Measurements from ENCODE around the gene APOBEC3H. TPM values are rescaled to one million over a fixed set of nuclear protein-coding genes. Genes with fewer than 3 reads are reported as not detected.

Gene APOBEC3H
- total RNA-seq, 2 experiments from 2014 or later = 0.67 to 0.85 TPM

DNA sequence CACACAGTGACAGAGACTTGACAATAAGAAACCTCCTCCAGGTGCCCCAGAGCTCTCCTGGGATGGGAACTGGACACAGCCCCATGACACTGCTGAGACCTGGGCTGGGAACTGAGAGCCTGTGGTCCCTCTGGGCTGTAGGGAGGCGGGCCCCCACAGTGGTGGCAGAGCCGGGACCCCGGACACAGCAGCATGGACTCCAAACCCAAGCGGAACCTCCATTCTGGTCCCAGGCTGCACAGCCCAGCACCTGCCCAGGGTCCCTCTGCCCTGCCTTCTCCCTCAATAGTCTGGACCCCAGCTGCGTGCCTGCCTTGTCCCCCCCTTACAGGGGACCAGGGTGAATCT lies 8.4 kb upstream of the APOBEC3H start:
- Mint-ChIP-seq H3K27ac (peak overlapping the region; percentile 99), H3K9me3 (no peaks in the 10 kb centered on the region)
- no peak for ATAC-seq (ENCODE audit: poor library complexity)

DNA sequence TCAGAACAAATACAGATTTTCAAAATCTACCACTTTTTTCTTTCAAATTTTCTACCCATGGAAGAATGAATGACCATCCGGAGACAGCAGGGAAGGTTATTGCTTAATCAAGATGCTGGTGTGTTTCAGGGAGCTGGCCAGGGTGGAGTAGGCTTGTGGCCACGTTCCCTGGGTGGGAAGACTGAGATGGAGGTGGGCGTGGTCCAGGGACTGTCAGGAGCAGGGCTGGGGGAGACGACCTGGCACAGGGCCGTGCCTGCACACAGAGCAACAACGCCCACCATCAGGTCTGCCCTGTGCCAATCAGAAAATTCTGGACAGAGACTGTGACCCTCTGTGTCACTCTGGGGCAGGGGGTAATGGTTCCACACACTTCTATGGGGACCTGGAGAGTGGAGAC lies 7.1 kb upstream of the APOBEC3H start:
- peak overlapping the region; percentile 39 for H3K4me3 Mint-ChIP-seq
- TF ChIP-seq, protein P1, sequence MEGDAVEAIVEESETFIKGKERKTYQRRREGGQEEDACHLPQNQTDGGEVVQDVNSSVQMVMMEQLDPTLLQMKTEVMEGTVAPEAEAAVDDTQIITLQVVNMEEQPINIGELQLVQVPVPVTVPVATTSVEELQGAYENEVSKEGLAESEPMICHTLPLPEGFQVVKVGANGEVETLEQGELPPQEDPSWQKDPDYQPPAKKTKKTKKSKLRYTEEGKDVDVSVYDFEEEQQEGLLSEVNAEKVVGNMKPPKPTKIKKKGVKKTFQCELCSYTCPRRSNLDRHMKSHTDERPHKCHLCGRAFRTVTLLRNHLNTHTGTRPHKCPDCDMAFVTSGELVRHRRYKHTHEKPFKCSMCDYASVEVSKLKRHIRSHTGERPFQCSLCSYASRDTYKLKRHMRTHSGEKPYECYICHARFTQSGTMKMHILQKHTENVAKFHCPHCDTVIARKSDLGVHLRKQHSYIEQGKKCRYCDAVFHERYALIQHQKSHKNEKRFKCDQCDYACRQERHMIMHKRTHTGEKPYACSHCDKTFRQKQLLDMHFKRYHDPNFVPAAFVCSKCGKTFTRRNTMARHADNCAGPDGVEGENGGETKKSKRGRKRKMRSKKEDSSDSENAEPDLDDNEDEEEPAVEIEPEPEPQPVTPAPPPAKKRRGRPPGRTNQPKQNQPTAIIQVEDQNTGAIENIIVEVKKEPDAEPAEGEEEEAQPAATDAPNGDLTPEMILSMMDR (IDR thresholded peaks at IDR 0.05) = no peak
- intact Hi-C loops (cut with DNase I, micrococcal nuclease) = loop anchor here (1.0 to 5.0 kb wide), 2 partner anchors 26 to 48 kb away; partner anchors contain the start of gene APOBEC3F (in 1 of the 2)
- no peaks in the 10 kb centered on the region for H3K9me3 ChIP-seq (ENCODE audit: control insufficient read depth in 1 of 2, insufficient read depth in 1 of 2, low read length in 2 of 2)
- H3K4me3 ChIP-seq (ENCODE audit: low read length) = peak overlapping the region; percentile 29
- H3K4me1 ChIP-seq (ENCODE audit: insufficient read depth, low read length) = peaks cover 92% of the 10 kb centered on the region
- ATAC-seq (ENCODE audit: poor library complexity) (no peak), DNase-seq (peak in 1 of 14 experiments; percentile 2)
- peak overlapping the region; percentile 85 to 95 for H3K27ac ChIP-seq (ENCODE audit: low read depth in 1 of 2, low read length in 2 of 2)
- ChIA-PET CTCF (interaction anchor here (1.0 kb wide), 1 partner anchor 32 kb away, joined by 3 read pairs; no protein-coding TSS in a partner anchor), POLR2A (interaction anchor here (1.0 to 2.7 kb wide), 3 partner anchors 13 to 218 kb away, joined by 3 to 19 read pairs (median 4); partner anchors contain the start of genes APOBEC3G and CBX6)
- no peaks in the 10 kb centered on the region for H3K27me3 Mint-ChIP-seq
- no peaks in the 10 kb centered on the region for H3K9me3 Mint-ChIP-seq
- H3K36me3 ChIP-seq (ENCODE audit: insufficient read depth, low read length) = peaks cover 16% of the 10 kb centered on the region
- H3K4me1 Mint-ChIP-seq (ENCODE audit: low read depth) = peaks cover 74% of the 10 kb centered on the region
- no peaks in the 10 kb centered on the region for H3K27me3 ChIP-seq (ENCODE audit: control insufficient read depth in 1 of 2, insufficient read depth in 2 of 2, low read length in 2 of 2)
- H3K27ac Mint-ChIP-seq = peak overlapping the region; percentile 99
- H3K36me3 Mint-ChIP-seq (ENCODE audit: low read depth) = peaks cover 27% of the 10 kb centered on the region

More for the DNA sequence above, 8.4 kb upstream of the APOBEC3H start:
- H3K27ac ChIP-seq (ENCODE audit: low read depth in 1 of 2, low read length in 2 of 2) = peak overlapping the region; percentile 7 to 30
- Mint-ChIP-seq H3K4me1 (ENCODE audit: low read depth) (peaks cover 65% of the 10 kb centered on the region), H3K36me3 (ENCODE audit: low read depth) (peaks cover 29% of the 10 kb centered on the region), H3K4me3 (no peak overlapping the region), H3K27me3 (no peaks in the 10 kb centered on the region)
- ChIA-PET POLR2A (interaction anchor here (1.3 to 2.7 kb wide), 2 partner anchors 9 to 11 kb away, joined by 5 to 19 read pairs; partner anchors contain the start of gene APOBEC3G), CTCF (interaction anchor here (1.2 kb wide), 1 partner anchor 9 kb away, joined by 3 read pairs; no protein-coding TSS in a partner anchor)
- intact Hi-C loops (cut with DNase I, micrococcal nuclease) = loop anchor here in 1 of 2 experiments (5.0 kb wide), 1 partner anchor 46 kb away; the partner anchor contains the start of gene APOBEC3F
- peaks cover 88% of the 10 kb centered on the region for H3K4me1 ChIP-seq (ENCODE audit: insufficient read depth, low read length)
- TF ChIP-seq, protein P1 (IDR thresholded peaks at IDR 0.05) = no peak
- no peak overlapping the region for H3K4me3 ChIP-seq (ENCODE audit: low read length)
- no peaks in the 10 kb centered on the region for H3K9me3 ChIP-seq (ENCODE audit: control insufficient read depth in 1 of 2, insufficient read depth in 1 of 2, low read length in 2 of 2)
- peaks cover 24% of the 10 kb centered on the region for H3K36me3 ChIP-seq (ENCODE audit: insufficient read depth, low read length)
- H3K27me3 ChIP-seq (ENCODE audit: control insufficient read depth in 1 of 2, insufficient read depth in 2 of 2, low read length in 2 of 2) = no peaks in the 10 kb centered on the region
- DNase-seq = no peak

DNA sequence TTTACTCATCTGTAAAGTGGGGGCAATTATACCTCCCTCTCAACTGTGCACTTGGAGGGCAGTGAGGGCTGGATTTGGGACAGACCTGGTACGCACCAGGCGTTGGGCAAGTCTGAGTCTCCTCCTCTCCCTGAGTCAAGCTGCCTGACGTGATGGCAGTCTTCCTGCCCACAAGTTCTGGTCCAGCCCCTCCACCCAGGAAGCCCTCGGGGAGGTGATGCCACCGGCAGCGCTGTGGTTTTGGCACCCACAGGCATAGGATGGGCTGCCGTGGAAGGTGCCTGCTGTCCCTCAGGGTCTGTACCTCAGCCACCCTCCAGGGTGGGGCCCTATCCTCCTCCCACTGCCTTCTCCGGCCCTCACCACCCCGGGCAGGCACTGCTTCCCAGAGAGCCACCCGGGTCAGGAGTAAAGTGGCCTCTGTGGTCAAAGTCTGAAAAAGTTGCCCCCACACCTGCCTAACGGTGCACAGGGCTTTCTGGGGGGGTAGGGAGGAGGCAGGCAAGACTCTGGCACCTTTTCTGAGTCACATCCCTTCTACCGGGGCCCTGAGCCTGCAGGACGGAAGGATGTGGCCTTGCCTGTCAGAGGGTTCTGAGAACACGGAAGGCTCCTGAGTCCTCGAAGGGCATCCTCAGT lies 6.5 kb upstream of the APOBEC3H start:
- ATAC-seq (ENCODE audit: poor library complexity) (peak; percentile 79), DNase-seq (peak; percentile 72 to 95 (median 84))
- H3K4me3 Mint-ChIP-seq = peak overlapping the region; percentile 39
- Histone ChIP-seq H3K36me3 (ENCODE audit: insufficient read depth, low read length) (peaks cover 12% of the 10 kb centered on the region), H3K9me3 (ENCODE audit: control insufficient read depth in 1 of 2, insufficient read depth in 1 of 2, low read length in 2 of 2) (no peaks in the 10 kb centered on the region), H3K27me3 (ENCODE audit: control insufficient read depth in 1 of 2, insufficient read depth in 2 of 2, low read length in 2 of 2) (no peaks in the 10 kb centered on the region), H3K4me3 (ENCODE audit: low read length) (peak overlapping the region; percentile 29), H3K4me1 (ENCODE audit: insufficient read depth, low read length) (peaks cover 94% of the 10 kb centered on the region), H3K27ac (ENCODE audit: low read depth in 1 of 2, low read length in 2 of 2) (peak overlapping the region; percentile 85 to 95)
- intact Hi-C loops (cut with DNase I, micrococcal nuclease) = loop anchor here in 1 of 2 experiments (1.0 kb wide), 1 partner anchor 26 kb away; no protein-coding TSS in a partner anchor
- H3K36me3 Mint-ChIP-seq (ENCODE audit: low read depth) = peaks cover 23% of the 10 kb centered on the region
- peak overlapping the region; percentile 99 for H3K27ac Mint-ChIP-seq
- ChIA-PET CTCF (interaction anchor here (1.0 to 1.4 kb wide), 2 partner anchors 27 to 31 kb away, joined by 3 to 7 read pairs; no protein-coding TSS in a partner anchor), POLR2A (interaction anchor here (0.6 to 2.7 kb wide), 4 partner anchors 13 to 1473 kb away, joined by 3 to 19 read pairs (median 4); partner anchors contain the start of genes APOBEC3G and CBX6)
- H3K4me1 Mint-ChIP-seq (ENCODE audit: low read depth) = peaks cover 80% of the 10 kb centered on the region
- TF ChIP-seq, protein P1 (IDR thresholded peaks at IDR 0.05) = no peak
- no peaks in the 10 kb centered on the region for H3K27me3 Mint-ChIP-seq
- H3K9me3 Mint-ChIP-seq = no peaks in the 10 kb centered on the region

Measured in CD4-positive, alpha-beta T cell (primary cell).